GM04503 (cell line): ENCODE data around the gene DYNC1LI1.
"Not testable (repeated sequence)": the region's sequence is repeated elsewhere in the genome, so short reads cannot be mapped to it uniquely, and the experiment has no call there.

ENCODE experiments used
- DNase-seq: peaks from one replicate; pipeline ENCODE4 v3.0.0-alpha.2; 2012; ENCODE audit warnings: low read depth

DYNC1LI1 gene

DNA sequence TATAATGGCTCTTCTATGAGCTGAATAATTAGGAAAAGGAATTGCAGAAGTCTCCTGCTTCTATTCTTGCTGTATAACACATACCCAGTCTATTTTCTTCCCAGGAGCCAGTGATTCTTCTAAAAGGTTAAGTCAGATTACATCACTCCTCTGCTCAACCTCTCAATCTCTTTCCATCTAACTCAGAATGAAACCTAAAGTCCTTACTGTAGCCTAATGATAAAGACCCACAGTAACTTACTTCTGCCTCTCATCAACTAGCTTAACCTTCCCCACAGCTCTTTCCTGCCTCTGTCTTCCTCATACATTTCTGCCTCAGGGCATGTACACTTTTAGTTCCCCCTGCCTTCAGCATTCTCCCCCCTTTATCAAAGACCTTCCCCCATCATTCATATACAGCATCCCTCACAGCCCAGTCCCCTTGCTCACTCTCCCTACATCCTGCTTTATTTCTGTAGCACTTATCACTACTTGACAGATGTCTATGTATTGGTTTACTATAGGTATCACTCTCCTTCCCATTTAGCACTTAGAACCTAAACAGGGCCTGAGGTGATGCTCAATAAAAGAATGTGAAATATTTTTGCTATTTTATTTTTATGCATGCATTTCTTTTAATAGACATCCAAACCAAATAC lies 39.5 kb downstream of the DYNC1LI1 start:
- no peak for DNase-seq

GRCh38 chr3:32525720-32526119 lies 44.9 kb downstream of the DYNC1LI1 start:
- DNase-seq: no peak

- no peak for DNase-seq
Observed at GRCh38 chr3:32522682-32523081, 48.0 kb downstream of the DYNC1LI1 start.

GRCh38 chr3:32518921-32519320 lies 51.7 kb downstream of the DYNC1LI1 start:
- DNase-seq: not testable (repeated sequence)

DNA sequence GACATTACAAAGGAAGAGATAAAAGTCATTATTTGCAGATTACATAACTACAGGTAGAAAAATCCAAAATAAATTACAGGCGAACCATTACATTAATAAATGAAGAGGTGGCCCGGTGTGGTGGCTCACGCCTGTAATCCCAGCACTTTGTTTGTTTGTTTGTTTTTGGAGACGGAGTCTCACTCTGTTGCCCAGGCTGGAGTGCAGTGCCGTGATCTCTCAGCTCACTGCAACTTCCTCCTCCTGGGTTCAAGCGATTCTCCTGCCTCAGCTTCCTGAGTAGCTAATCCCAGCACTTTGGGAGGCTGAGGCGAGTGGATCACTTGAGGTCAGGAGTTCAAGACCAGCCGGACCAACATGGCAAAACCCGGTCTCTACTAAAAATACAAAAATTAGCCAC lies 53.9 kb downstream of the DYNC1LI1 start:
- not testable (repeated sequence) for DNase-seq

DNA sequence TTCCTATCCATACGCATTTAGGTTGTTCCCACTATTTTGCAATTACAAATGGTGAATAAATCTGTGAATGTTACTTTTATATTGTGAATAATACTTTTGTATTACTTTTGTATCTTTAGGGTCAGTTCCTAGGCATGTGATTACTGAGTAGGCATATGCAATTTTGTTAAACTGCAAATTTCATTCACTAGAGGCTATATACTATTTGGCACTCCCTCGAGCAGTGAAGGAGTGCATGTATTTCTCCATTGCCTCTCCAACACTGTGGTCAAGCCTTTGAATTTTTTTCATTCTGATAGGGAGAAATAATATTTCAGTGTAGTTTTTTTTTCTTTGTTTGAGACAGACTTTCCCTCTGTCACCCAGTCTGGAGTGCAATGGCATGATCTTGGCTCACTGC lies 59.7 kb downstream of the DYNC1LI1 start:
- DNase-seq: no peak

DNA sequence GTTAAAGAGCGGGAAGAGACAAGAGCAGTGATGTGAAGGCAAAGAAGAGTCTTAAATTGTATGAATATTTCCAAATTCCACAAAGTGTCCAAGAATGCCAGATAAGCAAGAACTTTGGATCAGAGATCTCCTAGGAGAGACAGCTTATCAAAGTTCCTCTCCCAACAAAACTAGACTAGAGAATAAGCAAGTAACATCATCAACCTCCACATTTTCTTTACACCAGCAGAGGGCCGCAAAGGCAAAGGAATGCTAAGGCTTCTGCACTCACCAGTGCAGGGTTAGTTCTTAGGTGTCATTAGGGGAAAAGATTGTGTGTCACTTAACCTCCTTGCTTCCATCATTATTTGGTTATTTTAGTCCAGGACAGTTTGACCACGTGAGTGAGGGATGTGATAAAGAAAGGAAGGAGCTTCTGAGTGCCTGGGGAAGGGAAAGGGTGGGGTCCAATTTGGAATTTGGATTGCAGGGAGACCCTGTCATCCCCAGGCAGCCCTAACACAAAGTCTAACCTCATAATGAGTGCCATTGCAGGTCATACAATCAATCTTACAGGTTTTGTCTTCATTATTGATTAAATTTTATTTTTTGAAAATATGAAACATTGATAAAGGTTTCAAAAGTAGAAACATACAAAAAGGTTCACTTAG lies 60.5 kb downstream of the DYNC1LI1 start:
- no peak for DNase-seq

- DNase-seq: no peak
Observed at GRCh38 chr3:32508711-32509110, 61.9 kb downstream of the DYNC1LI1 start.

- no peak for DNase-seq
Observed at GRCh38 chr3:32506466-32506865, 64.2 kb downstream of the DYNC1LI1 start.

- DNase-seq: no peak
Observed at GRCh38 chr3:32502946-32503286, 67.7 kb downstream of the DYNC1LI1 start.

DNA sequence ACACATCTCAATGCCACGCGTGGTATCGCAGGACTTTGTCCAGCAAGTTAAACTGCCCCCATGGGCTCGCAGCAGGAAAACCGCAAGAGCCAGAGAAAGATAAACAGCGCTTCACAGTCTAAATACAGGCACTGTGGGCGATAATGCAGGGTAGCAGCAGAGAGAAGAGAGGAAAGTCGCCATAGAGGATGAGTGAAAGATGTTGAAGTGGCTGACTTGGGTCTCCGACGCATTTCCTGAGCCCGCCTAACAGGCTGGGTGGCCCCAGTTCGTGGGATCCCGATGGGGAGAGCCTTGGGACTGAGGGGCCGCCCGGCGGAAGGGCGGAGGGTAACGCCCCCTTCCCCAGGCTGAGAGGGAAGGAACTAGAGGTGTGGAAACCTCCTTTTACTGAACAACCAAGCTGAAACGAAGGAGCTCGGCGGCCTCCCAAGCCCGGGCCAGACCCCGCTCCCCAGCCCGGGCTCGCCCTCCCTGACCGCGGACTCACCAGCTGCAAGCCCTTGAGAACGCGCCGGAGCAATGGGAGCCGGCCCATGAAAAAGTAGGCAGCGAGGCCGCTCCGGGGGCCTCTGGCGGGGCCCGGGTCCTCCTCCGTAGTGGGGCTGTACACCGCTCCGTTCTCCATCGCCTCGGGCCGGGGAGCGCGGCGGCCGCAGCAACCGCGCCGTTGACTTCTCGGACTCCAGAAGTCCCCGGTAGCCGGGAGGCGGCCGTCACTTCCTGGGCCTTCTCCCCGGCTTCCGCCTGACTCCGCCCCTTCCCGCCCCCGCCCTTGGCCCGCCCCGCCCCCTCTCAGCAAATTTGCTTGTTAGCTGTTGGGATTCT lies 68.3 kb downstream of the DYNC1LI1 start, which contains the start of gene CMTM6:
CMTM6 (minus strand) TSS at position 735 of the 828 bp plus-strand sequence; CDS start at position 628, 107 bp downstream.
- DNase-seq: no peak

DNA sequence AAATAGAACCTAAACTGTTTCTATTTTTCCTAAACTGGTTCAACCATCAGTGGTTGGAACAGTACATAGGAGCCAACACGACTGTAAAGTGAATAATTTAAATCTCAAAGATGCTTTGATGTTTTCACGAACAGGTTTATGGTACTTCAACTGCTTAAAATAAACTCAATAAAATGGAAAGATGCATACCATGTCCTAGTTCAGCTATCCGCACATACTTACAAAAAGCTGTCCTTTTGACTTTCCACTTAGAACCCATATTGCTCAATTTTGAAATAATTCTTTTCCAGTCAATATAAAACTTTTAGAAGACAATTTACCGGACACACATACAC lies 68.9 kb downstream of the DYNC1LI1 start:
- no peak for DNase-seq

DNA sequence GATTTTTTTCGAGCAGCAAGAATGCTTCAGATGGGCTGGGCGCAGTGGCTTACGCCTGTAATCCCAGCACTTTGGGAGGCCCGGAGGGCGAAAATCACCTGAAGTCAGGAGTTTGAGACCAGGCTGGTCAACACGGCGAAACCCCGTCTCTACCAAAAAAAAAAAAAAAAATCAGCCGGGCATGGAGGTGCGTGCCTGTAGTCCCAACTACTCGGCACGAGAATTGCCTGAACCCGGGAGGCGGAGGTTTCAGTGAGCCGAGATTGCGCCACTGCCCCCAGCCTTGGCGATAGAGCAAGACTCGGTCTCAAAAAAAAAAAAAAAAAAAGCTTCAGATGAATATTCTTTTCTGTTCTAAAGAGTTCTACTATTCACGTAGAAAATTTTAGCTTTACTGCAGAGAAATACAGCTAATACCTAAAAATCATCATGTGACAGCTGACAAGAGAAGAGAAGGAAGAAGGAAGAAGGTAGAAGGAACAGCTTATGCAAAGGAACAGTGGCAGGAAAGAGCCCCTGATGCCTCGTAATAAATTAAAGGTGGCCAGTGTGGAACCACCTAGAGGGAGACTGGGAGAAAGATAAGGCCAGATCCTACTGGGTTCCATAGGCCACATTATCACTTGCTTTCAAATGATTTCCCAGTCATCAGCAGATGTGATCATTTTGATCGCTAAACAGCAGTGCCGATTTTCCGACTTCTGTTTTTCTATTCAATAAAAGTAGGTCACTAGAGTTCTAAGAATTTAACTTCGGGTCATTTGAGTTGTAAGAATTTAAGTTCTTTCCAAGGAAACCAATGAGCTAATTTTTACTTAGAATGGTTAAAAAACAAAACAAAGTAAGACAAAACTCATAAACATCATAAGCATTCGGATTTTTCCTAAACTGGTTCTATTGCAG lies 69.5 kb downstream of the DYNC1LI1 start:
- DNase-seq: no peak

- DNase-seq: no peak
Observed at GRCh38 chr3:32500231-32500630, 70.4 kb downstream of the DYNC1LI1 start.

DNA sequence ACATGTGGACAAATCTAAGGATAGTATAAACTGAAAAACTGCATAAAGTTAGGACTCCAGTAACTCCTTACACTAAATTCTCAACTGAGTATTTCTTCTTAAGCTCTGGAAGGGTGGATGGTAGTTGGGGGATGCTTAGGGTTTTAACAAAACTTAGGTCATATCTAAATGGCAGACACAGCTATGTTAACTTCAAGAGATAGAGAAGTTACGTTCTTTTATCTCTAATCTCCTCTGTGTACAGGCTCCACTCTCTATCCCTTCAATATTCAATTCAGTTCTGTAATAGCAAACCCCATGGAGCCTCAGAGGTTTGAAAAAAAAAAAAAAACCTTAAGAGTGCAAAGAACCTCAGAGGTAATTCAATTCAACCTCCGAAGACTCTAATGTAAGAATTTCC lies 71.1 kb downstream of the DYNC1LI1 start:
- no peak for DNase-seq

DNA sequence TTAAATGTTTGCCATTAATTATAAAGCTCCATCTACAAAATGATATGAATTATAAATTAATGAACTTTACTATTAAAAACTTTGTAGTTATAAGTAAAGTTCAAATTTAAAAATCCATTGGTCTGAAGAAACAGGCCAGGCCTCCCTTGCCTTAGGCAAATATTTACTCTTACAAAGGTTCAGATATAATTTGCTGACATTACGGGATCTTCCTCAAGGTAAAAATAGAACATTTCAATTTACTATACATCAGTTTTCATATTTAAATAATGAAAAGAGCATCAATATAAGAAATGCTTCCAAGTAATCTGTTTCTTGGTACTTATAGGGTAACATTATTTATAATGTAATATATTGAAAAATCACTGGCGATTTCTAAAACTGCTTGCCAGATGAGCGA lies 71.7 kb downstream of the DYNC1LI1 start:
- no peak for DNase-seq

- no peak for DNase-seq
Observed at GRCh38 chr3:32498252-32498651, 72.4 kb downstream of the DYNC1LI1 start.

DNA sequence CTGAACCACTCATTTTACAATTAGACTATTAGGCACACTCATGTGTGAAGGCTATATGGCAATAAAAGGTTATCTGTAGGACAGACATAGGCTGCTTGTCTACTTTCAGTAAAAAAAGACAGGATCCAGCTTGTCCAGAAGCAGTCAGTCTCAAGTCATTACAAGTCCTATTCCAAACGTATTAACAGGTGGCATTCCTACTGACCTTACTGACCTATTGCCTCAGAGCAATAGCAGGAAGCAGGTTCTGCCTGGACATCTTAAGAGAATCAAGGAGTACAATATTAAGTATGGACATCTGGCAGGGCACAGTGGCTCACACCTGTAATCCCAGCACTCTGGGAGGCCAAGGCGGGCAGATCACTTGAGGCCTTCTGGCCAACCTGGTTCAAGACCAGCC lies 75.0 kb downstream of the DYNC1LI1 start:
- DNase-seq: no peak

DNA sequence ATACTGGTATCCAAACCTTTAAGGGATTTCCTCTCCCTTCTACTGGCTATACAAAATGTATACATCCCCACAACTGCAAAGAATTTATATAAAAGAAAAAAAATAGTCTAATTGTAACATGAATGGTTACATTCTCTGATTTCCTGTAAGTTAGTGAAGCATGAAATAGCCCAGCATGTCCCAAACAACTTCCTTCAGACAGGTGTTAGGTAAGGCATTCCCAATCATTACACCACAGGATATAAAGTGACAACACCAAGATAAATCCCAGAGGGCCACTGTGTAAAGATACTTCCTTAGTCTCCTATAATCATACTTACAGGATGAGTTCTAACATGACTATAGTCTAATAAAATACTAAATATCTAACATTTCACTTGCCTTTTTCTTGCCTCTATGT lies 75.6 kb downstream of the DYNC1LI1 start:
- no peak for DNase-seq

DNA sequence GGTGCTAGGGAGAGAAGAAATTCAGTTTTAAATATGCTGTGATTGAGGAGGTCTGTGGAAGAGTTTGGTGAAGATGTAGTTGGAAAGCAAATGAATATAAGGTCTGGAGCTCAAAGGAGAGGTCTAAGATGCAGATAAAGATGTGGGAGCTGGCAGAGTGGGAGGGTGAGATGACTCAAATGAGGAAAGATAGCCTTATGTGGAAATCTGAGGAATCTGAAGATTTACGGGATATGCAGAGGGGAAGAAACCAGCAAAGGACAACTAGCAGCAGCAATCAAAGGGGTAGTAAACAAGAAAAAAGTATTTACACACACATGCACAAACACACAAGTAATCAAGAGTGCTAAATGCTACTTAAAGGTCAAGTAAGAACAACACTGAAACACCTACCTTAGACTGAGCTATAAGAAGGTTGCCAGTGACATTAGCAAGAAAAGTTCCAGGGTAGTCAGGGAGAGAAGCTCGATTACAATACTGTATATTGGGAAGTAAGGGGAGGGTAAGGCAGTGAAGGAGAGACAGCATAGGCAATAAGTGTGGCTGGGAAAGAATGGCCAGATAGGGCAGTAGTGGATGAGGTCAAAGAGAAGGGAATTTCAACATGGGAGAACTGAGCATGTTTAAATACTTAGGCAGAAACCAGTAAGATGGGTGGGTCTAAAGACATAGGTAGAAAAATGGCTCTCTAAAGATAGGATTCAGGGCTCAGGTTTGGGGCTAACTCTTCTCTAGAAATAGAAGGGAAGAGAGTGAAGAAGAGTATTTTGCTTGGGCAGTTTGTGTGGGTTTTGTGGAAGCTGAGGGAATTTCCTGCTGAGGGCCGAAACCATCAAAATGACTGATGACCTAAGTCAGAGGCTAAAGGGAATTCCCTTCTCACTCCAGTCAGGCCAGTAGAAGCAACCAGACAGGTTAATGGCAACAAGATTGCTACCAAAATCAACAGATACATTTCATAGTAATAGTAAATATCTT lies 76.9 kb downstream of the DYNC1LI1 start:
- no peak for DNase-seq
